Dendritic cell treated with granulocyte-macrophage colony-stimulating factor and Interleukin-4, amounts not matched to agents 40 ng/mL and 50 ng/mL, for 4 days (primary cell): ENCODE results near the gene PHF1.

Experiments
- H3K27ac Mint-ChIP-seq: one replicate; pipeline ENCODE4 v1.8.0; 2022; ENCODE audit warnings: mild to moderate bottlenecking, mixed read lengths
- H3K27me3 Mint-ChIP-seq: one replicate; pipeline ENCODE4 v1.8.0; 2022; ENCODE audit warnings: mild to moderate bottlenecking, mixed read lengths
- H3K36me3 Mint-ChIP-seq: one replicate; pipeline ENCODE4 v1.8.0; 2022; ENCODE audit warnings: low read depth, mixed read lengths
- H3K4me1 Mint-ChIP-seq: one replicate; pipeline ENCODE4 v1.8.0; 2022; ENCODE audit warnings: low read depth, mixed read lengths
- H3K4me3 Mint-ChIP-seq: one replicate; pipeline ENCODE4 v1.8.0; 2022; ENCODE audit warnings: mild to moderate bottlenecking, moderate library complexity, mixed read lengths
- H3K9me3 Mint-ChIP-seq: one replicate; pipeline ENCODE4 v1.8.0; 2022; ENCODE audit warnings: mixed read lengths
- intact Hi-C: fragments of 100-400 bp; cut with micrococcal nuclease; formaldehyde crosslinking; loops from one replicate; pipeline ENCODE4 v1.15.0; 2022

PHF1 gene

GRCh38 chr6:33439956-33440648, 29.3 kb downstream of the PHF1 start:
- peaks cover 10% of the 10 kb centered on the region for H3K4me1 Mint-ChIP-seq
- H3K9me3 Mint-ChIP-seq, result no peaks in the 10 kb centered on the region
- H3K27me3 Mint-ChIP-seq, result no peaks in the 10 kb centered on the region
- H3K27ac Mint-ChIP-seq, result no peak overlapping the region
- no peak overlapping the region for H3K4me3 Mint-ChIP-seq
- intact Hi-C loops, result no loop called here
- H3K36me3 Mint-ChIP-seq, result peaks cover 41% of the 10 kb centered on the region

DNA sequence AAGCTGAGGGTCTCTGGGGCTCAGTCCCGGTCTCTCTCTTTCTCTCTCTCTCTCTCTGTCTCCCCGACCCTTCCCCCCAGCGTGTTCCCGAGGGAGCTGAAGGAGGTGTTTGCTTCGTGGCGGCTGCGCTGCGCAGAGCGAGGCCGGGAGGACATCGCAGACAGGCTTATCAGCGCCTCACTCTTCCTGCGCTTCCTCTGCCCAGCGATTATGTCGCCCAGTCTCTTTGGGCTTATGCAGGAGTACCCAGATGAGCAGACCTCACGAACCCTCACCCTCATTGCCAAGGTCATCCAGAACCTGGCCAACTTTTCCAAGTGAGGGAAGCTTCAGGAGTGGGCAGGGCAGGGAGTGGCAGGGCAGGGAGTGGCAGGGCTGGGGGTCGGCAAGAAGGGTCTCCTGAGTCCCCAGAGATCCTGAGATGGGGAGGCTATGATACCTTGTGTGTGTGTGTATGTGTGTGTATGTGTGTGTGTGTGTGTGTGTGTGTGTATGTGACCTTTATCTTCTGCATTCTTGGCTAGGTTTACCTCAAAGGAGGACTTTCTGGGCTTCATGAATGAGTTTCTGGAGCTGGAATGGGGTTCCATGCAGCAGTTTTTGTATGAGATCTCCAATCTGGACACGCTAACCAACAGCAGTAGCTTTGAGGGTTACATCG, 30.0 kb downstream of the PHF1 start:
- no peaks in the 10 kb centered on the region for H3K27me3 Mint-ChIP-seq
- H3K27ac Mint-ChIP-seq, result no peak overlapping the region
- H3K36me3 Mint-ChIP-seq, result peaks cover 37% of the 10 kb centered on the region
- intact Hi-C loops, result no loop called here
- no peak overlapping the region for H3K4me3 Mint-ChIP-seq
- H3K4me1 Mint-ChIP-seq, result peaks cover 12% of the 10 kb centered on the region
- no peaks in the 10 kb centered on the region for H3K9me3 Mint-ChIP-seq

DNA sequence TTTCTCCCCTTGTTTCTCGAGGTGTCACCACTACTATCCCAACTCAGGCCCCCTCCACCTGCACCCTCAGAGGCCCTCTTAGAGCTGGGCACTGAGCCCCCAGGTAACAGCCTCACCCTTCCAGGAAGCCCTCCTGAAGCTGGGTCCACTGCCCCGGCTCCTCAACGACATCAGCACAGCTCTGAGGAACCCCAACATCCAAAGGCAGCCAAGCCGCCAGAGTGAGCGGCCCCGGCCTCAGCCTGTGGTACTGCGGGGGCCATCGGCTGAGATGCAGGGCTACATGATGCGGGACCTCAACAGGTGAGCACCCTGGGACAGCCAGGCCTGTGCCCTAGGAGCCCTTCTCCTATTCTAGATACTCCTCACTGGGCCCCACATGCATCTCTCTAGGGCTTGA, 30.6 kb downstream of the PHF1 start:
- Mint-ChIP-seq H3K36me3 (peaks cover 41% of the 10 kb centered on the region), H3K4me1 (peaks cover 19% of the 10 kb centered on the region), H3K27ac (no peak overlapping the region), H3K27me3 (no peaks in the 10 kb centered on the region), H3K4me3 (no peak overlapping the region), H3K9me3 (no peaks in the 10 kb centered on the region)
- intact Hi-C loops, result no loop called here

DNA sequence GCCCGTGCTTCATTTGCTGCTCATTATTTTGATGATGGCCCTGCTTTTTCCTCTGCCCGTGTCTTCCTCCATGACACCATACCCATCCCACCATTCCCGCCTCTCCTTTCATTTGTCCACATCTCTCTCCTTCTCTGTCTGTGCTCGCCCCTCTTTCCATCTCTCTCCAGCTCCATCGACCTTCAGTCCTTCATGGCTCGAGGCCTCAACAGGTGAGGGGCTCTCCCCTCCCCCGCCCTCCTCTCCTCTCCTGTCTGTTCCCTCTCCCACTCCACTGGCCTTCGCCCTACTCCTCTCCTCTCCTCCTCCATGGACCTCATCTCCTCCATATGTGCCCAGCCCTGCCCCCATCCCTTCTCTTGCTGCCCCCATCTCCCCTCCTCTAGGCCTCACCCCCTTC, 31.5 kb downstream of the PHF1 start:
- Mint-ChIP-seq H3K4me1 (peaks cover 27% of the 10 kb centered on the region), H3K27me3 (no peaks in the 10 kb centered on the region), H3K36me3 (peaks cover 42% of the 10 kb centered on the region), H3K4me3 (no peak overlapping the region), H3K9me3 (no peaks in the 10 kb centered on the region), H3K27ac (no peak overlapping the region)
- intact Hi-C loops, result no loop called here

GRCh38 chr6:33443025-33443424, 32.2 kb downstream of the PHF1 start:
- no peaks in the 10 kb centered on the region for H3K27me3 Mint-ChIP-seq
- H3K9me3 Mint-ChIP-seq, result no peaks in the 10 kb centered on the region
- H3K27ac Mint-ChIP-seq, result no peak overlapping the region
- H3K4me3 Mint-ChIP-seq, result no peak overlapping the region
- peaks cover 44% of the 10 kb centered on the region for H3K36me3 Mint-ChIP-seq
- intact Hi-C loops, result no loop called here
- H3K4me1 Mint-ChIP-seq, result peaks cover 33% of the 10 kb centered on the region

DNA sequence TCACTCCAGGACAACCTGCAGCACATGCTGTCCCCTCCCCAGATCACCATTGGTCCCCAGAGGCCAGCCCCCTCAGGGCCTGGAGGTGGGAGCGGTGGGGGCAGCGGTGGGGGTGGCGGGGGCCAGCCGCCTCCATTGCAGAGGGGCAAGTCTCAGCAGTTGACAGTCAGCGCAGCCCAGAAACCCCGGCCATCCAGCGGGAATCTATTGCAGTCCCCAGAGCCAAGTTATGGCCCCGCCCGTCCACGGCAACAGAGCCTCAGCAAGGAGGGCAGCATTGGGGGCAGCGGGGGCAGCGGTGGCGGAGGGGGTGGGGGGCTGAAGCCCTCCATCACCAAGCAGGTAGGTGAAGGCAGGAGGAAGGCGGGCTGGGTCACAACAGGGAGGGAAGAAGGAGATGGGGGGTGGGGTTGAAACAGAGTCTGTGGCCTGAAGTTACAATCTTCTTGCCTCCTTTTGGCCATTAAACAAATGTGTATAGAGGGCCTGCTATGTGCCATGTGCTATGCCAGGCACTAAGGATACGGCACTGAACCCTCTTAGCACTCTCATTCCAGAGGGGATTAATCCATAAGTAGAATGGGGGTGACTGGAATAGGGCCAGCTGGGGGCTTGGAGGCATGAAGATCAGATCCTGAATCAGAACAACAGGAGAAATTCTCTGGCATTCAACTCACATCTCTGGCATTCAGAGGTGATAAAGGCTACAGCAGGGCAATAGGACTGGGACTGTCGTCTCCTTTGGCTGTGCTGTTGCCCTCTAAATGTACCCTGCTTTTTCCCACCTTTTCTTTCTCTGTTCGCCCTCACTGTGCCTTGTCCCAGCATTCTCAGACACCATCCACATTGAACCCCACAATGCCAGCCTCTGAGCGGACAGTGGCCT, 33.0 kb downstream of the PHF1 start:
- intact Hi-C loops, result no loop called here
- H3K36me3 Mint-ChIP-seq, result peaks cover 44% of the 10 kb centered on the region
- peaks cover 41% of the 10 kb centered on the region for H3K4me1 Mint-ChIP-seq
- no peak overlapping the region for H3K27ac Mint-ChIP-seq
- H3K9me3 Mint-ChIP-seq, result no peaks in the 10 kb centered on the region
- H3K4me3 Mint-ChIP-seq, result no peak overlapping the region
- H3K27me3 Mint-ChIP-seq, result no peaks in the 10 kb centered on the region

DNA sequence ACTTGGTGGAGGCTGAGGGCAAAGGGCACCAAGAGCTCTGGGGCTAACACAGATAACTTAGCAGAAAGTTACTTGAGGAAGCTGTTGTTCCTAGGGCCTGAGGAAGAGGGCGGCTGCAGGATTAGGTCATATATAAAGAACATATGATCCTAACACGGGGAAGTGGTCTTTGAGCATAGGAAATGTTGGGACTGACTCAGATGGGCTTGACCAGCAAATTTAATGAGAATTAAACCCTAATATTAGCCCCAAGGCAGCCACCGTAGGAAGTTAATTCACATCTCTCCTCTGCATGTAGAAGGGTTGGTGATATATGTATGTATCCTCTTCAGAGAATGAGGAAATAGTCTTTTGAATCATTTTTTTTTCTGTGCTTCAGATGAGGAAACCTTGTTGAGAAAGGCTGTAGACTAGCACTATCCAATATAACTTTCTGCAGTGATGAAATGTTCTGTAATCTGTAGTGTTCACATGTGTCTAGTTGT, 34.3 kb downstream of the PHF1 start:
- Mint-ChIP-seq H3K27ac (peak overlapping the region; percentile 30), H3K4me1 (peaks cover 54% of the 10 kb centered on the region)

GRCh38 chr6:33446356-33446755, 35.5 kb downstream of the PHF1 start:
- Mint-ChIP-seq H3K4me3 (no peak overlapping the region), H3K27ac (peak overlapping the region; percentile 62), H3K36me3 (peaks cover 46% of the 10 kb centered on the region), H3K9me3 (no peaks in the 10 kb centered on the region), H3K27me3 (no peaks in the 10 kb centered on the region), H3K4me1 (peaks cover 65% of the 10 kb centered on the region)
- intact Hi-C loops, result no loop called here

More for the DNA sequence above, 34.3 kb downstream of the PHF1 start:
- no peak overlapping the region for H3K4me3 Mint-ChIP-seq
- no peaks in the 10 kb centered on the region for H3K9me3 Mint-ChIP-seq
- H3K27me3 Mint-ChIP-seq, result no peaks in the 10 kb centered on the region
- intact Hi-C loops, result no loop called here
- peaks cover 46% of the 10 kb centered on the region for H3K36me3 Mint-ChIP-seq

DNA sequence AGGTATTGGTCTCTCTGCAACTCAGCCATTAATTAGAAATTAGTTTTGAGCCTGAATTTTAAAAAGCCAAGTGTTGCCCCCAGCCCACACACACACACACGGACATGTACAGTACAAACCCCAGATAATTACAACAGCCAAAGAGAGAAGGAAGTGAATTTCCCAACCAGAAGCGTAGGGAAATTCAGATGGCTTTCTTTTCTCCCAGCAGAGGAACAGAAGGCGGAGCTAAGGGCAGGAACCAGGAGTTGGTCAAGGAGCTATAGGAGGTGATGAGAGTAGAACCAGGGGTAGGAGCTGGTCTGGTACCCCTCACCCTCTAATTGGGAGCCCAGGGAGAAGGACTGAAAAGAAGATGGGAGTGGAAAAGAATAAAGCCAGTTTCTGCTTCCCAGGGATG, 39.6 kb downstream of the PHF1 start:
- Mint-ChIP-seq H3K27ac (peak overlapping the region; percentile 67), H3K36me3 (peaks cover 57% of the 10 kb centered on the region), H3K27me3 (no peaks in the 10 kb centered on the region), H3K4me3 (no peak overlapping the region), H3K4me1 (peaks cover 91% of the 10 kb centered on the region), H3K9me3 (no peaks in the 10 kb centered on the region)
- intact Hi-C loops, result loop anchor here (5.0 kb wide), 2 partner anchors 38 to 122 kb away; partner anchors contain the start of gene PHF1

- Mint-ChIP-seq H3K27ac (peak overlapping the region; percentile 69), H3K36me3 (peaks cover 63% of the 10 kb centered on the region), H3K27me3 (no peaks in the 10 kb centered on the region), H3K9me3 (no peaks in the 10 kb centered on the region), H3K4me3 (no peak overlapping the region), H3K4me1 (peaks cover 84% of the 10 kb centered on the region)
- intact Hi-C loops, result loop anchor here (5.0 kb wide), 2 partner anchors 39 to 121 kb away; partner anchors contain the start of gene PHF1
Observed at GRCh38 chr6:33451606-33452005, 40.8 kb downstream of the PHF1 start.

DNA sequence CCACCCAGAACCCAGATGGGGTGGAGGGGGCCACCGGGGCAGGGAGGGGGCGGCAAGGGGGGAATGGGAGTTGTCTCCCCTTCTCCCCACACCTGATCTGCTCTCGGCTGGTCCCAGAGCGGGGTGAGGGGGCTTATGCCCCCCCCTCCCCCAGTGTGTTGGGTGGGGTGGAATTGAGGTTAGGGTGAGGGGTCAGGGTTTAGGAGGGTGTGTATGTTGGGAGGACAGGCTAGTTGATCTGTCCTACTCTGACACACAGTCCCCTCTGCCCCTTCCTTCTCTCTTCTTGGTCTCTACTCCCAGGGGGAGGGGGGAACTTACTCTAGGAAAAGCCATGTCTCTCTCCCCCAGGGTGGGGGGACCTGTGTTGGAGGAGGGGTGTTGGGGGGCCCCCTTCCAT, 41.7 kb downstream of the PHF1 start:
- Mint-ChIP-seq H3K27me3 (no peaks in the 10 kb centered on the region), H3K4me1 (peaks cover 75% of the 10 kb centered on the region), H3K36me3 (peaks cover 60% of the 10 kb centered on the region), H3K4me3 (no peak overlapping the region), H3K27ac (peak overlapping the region; percentile 69), H3K9me3 (no peaks in the 10 kb centered on the region)
- intact Hi-C loops, result loop anchor here (5.0 kb wide), 2 partner anchors 40 to 120 kb away; partner anchors contain the start of gene PHF1

GRCh38 chr6:33453393-33454008, 42.7 kb downstream of the PHF1 start:
- Mint-ChIP-seq H3K36me3 (peaks cover 50% of the 10 kb centered on the region), H3K4me3 (peak overlapping the region; percentile 93), H3K4me1 (peaks cover 67% of the 10 kb centered on the region), H3K27ac (peak overlapping the region; percentile 86), H3K27me3 (no peaks in the 10 kb centered on the region), H3K9me3 (no peaks in the 10 kb centered on the region)
- intact Hi-C loops, result loop anchor here (1.0 to 5.0 kb wide), 3 partner anchors 41 to 119 kb away; partner anchors contain the start of genes KIFC1 and PHF1
